Measurements from ENCODE around the gene SPN.

GRCh38 chr16:29702269-29702668 lies 39.2 kb downstream of the SPN start:
- TF ChIP-seq CTCF (IDR thresholded peaks at IDR 0.05) (no peak), POLR2A (IDR thresholded peaks at IDR 0.05) (no peak), POLR2AphosphoS5 (IDR thresholded peaks at IDR 0.05) (no peak), EP300 (IDR thresholded peaks at IDR 0.05) (no peak)

All from suprapubic skin (tissue), 4 donors.